NCI-H1694 treated with DMSO at 0.1 percent for 48 hours (cell line): ENCODE measurements around the gene CAMTA2.
"Not testable (repeated sequence)": the region's sequence is repeated elsewhere in the genome, so short reads cannot be mapped to it uniquely, and the experiment has no call there.

Experiments
- DNase-seq: peaks from one replicate; lab custom pipeline; 2025; lab: John Stamatoyannopoulos, UW

CAMTA2 gene, protein sequence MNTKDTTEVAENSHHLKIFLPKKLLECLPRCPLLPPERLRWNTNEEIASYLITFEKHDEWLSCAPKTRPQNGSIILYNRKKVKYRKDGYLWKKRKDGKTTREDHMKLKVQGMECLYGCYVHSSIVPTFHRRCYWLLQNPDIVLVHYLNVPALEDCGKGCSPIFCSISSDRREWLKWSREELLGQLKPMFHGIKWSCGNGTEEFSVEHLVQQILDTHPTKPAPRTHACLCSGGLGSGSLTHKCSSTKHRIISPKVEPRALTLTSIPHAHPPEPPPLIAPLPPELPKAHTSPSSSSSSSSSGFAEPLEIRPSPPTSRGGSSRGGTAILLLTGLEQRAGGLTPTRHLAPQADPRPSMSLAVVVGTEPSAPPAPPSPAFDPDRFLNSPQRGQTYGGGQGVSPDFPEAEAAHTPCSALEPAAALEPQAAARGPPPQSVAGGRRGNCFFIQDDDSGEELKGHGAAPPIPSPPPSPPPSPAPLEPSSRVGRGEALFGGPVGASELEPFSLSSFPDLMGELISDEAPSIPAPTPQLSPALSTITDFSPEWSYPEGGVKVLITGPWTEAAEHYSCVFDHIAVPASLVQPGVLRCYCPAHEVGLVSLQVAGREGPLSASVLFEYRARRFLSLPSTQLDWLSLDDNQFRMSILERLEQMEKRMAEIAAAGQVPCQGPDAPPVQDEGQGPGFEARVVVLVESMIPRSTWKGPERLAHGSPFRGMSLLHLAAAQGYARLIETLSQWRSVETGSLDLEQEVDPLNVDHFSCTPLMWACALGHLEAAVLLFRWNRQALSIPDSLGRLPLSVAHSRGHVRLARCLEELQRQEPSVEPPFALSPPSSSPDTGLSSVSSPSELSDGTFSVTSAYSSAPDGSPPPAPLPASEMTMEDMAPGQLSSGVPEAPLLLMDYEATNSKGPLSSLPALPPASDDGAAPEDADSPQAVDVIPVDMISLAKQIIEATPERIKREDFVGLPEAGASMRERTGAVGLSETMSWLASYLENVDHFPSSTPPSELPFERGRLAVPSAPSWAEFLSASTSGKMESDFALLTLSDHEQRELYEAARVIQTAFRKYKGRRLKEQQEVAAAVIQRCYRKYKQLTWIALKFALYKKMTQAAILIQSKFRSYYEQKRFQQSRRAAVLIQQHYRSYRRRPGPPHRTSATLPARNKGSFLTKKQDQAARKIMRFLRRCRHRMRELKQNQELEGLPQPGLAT

DNA sequence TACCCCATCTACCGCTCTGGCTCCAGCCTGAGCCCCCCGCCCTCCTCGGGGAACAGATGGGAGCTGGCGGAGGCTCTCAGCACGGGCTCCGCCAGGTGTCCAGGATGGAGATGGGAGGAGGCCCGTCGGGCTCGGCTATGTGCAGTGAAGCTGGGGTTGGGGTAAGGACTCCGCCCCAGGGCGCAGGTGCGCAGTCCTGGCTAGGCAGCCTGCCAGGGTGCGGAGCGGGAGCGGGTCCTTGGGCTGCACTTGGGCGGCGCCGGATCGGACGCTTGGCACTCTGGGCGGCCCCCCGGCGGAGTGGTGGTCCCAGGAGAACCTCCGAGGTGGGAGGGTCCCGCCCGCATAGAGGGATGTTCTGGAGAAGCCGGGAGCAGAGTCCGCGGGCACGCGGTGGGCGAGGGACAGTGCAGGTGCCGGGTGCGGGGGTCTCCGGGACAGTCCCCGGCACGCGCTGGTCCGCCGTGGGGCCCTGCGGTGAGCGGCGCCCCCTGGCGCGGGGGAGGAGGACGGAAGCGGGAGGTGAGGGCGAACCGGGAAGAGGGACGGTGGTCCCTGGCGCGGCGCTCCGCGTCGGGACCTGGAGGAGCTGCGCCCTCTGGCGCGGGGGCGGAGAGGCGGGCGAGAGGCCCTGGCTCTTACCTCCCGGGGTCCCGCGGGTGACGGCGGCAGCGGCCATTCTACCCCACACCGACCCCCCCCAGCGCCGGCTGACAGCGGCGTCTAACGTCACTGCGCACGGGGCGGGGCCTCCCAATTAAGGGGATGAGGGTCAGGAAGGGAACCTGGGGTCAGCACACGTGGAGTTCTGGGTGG lies at the start of gene CAMTA2:
TSS of gene CAMTA2 (minus strand) at position 725 of the 816 bp plus-strand sequence. CDS start 1,453 bp downstream, outside the sequence.
- DNase-seq: peak; percentile 66

DNA sequence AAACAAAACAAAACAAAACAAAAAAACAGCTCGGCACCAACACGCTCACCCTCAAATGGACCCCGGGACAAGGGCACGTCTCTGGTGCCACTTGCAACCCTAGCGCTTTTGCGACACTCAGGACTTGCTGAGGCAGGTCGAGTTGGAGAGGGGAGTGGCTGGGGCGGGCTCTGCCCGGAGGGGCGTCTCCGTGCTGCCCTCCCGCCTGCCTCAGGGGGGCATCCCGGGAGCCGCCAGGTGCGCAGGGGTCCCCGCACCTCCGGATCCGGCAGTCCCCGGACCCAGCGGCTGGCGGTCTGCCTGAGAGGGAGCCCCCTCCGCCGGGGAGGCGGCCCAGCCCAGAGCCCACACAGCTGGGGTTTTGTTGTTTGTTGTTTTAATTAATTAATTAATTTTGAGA lies 47.8 kb upstream of the CAMTA2 start, which contains the start of gene SLC52A1:
TSS of gene SLC52A1 (minus strand) at position 112 of the 400 bp plus-strand sequence. CDS start 820 bp downstream, outside the sequence.
- DNase-seq: no peak

DNA sequence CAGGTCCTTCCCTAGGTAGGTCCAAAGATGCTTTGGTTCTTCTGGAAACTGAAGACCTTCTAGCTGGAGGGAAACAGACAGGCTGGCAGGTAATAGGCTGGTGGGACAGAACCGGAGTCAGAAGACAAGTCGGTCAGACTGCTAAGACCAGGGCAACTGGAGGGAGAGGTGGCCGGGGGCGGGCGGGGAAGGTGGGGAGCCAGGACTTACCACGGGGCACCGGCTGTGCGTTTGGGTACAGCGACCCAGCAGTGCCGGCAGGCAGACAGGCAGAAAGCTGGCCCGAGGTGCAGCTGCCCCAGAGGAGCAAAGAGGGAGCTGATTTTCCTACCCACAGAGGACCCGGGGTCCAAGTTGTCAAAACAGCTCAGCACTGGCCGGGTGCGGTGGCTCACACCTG lies 47.2 kb upstream of the CAMTA2 start:
- no peak for DNase-seq

DNA sequence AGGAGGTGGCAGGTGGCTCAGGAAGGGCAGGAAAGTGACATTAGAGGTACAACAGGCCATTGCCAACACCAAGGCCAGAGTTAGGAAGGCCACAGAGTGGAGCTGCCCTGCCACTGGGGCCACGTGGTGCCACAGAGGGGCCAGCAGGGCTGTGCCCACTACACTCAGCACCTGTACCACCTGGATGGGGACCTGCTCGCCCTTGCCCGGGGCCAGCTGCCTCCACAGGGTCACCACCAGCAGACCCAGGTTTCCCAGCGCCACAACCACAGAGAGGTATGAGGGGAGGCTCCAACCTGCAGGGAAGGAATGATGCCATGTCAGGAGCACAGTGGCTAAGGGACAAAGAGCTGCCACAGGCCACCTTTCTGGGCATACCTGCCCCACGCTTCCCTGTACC lies 46.6 kb upstream of the CAMTA2 start:
- DNase-seq: no peak

DNA sequence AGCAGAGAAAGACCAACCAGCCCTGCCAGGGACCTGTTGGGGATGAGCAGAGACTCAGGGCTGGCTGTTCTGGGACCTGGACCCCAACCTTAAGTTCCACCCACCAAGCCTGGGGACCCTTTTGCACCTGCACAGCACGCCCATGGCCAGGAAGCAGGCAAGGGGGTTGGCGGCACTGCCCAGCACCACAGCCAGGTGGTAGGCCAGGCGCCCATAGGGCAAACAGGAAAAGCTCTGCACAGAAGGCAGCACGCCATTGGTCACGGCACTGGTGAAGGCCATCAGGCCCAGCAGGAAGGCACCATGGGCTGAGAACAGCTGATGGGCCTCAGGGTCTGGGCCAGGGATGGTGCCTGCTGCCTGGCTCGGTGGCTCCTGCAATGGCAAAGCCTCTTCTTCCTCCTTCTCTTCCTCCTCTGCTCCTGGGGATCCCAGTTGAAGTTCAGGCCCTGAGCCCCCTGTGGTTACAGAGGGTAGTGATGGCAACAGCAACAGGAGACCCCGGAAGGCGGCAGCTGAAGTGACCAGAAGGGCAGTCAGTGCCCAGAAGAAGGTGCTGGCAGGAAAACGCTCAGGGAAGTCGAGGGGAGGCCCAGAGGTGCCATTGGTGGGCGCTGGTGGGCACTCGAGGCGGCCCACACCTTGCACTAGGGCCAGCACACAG lies 46.0 kb upstream of the CAMTA2 start:
- DNase-seq: no peak

DNA sequence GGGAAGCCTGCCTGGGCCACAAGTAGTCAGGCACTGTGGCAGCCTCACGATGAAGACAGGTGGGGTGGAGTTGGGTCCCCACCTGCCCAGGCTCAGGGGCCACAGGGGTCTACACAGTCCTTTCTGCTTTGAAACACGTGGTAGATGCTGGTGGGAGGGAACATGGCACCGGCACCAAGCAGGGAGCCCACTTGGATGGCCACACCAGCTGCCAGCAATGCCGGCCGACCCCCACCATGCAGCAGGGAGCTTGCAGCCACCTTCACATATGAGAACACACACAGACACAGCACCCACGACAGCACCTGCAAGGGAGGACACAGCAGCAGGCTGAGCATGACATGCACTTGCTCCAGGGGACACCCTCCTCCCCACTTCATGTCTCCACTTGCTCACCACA lies 45.4 kb upstream of the CAMTA2 start:
- DNase-seq: no peak

DNA sequence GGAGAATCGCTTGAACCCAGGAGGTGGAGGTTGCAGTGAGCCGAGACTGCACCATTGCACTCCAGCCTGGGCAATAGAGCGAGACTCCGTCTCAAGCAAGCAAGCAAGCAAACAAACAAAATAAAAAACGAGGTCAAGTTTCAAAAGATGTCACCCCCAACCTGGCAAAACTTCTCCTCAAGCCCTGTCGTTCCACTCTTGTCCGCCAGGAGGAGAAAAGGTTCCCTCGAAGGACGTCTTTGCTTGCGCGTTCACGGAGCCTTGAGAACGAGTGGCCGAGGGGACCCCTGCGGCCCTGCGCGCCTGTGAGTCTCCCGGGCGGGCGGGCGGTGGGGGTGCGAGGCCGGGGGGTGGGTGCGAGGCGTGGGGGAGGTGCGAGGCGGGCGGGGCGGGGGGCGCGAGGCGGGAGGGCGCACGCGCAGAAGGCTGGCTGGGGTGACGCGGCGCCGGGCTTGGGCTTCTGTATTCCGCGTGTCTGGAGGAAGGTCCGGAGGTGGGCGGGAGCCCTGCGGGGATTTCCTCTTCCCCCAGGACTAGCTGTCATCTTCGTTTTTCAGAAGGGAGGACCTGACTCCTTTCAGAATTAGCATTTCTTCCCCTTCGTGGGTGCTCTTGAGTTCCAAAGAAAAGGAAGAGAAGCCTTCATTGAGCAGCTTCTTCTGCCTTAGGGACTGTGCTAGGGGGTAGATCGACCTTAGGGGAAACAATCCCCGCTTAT lies 44.0 kb upstream of the CAMTA2 start:
- peak; percentile 37 for DNase-seq

DNA sequence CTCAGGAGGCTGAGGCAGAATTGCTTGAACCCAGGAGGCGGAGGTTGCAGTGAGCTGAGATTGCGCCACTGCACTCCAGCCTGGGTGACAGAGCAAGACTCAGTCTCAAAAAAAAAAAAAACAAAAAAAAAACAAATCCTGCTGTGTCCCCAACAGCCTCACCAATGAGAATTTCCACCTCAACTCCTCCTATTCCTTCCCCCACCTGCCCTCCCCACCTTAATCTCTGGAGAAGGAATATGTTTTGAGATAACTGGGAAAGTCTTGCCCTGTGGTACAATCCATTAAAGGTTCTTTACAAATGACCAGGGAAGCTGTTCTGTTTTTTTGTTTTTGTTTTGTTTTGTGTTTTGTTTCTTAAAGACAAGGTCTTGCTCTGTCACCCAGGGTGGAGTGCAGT lies 42.7 kb upstream of the CAMTA2 start:
- DNase-seq: not testable (repeated sequence)

DNA sequence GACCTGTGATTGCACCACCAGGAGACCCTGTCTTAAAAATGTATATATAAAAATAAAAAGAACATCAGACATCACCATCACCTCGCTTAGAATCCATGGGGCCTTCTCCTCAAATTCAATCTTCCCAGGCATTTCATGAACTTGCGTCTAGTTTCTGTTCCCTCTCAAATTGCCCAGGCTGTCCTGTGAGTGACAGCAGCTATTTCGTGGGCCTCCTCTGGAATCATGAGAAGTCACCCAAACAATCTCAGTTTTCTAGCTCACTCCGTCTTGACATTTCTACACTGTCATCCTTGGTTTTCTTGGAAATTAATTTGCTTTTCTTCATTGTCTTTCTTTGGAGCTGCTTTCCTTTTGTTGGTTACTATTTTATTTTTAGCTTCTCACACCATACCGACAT lies 40.4 kb upstream of the CAMTA2 start:
- DNase-seq: no peak

DNA sequence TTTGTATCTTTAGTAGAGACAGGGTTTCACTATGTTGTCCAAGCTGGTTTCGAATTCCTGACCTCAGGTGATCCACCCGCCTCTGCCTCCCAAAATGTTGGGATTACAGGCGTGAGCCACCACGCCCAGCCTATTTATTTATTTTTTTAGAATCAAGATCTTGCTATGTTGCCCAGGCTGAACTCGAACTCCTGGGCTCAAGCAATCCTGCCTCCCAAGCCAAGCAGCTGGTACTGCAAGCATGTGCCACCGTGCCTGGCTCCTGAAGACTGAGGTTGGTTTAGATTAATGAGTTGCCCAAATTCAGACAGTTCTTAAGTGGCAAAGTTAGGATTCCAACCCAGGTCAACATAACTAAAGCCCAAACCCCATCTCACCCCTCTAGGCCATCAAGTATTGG lies 39.8 kb upstream of the CAMTA2 start:
- DNase-seq: no peak

DNA sequence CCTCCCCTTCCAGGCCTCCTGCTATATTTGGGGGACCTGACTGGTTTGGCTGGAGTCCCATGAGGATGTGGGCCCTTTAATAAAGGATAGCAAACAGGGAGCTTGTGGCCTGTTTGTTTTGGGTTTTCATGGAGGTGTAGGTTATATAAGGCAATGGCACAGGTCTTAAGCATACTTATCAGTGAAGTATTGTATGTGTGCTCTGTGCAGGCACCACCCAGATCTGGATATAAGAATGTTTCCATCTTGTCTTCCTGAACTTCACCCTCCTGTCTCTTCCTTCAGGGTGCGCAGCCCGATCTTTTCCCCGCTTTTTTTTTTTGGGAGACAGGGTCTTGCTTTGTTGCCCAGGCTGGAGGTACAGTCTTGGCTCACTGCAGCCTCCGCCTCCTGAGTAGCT lies 37.1 kb upstream of the CAMTA2 start:
- no peak for DNase-seq

DNA sequence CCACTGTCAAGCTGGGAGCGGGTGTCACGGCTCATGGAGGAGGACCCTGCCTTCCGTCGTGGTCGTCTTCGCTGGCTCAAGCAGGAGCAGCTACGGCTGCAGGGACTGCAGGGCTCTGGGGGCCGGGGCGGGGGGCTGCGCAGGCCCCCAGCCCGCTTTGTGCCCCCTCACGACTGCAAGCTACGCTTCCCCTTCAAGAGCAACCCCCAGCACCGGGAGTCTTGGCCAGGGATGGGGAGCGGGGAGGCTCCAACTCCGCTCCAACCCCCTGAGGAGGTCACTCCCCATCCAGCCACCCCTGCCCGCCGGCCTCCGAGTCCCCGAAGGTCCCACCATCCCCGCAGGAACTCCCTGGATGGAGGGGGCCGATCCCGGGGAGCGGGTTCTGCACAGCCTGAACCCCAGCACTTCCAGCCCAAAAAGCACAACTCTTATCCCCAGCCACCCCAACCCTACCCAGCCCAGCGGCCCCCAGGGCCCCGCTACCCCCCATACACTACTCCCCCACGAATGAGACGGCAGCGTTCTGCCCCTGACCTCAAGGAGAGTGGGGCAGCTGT lies 36.2 kb upstream of the CAMTA2 start:
- no peak for DNase-seq

DNA sequence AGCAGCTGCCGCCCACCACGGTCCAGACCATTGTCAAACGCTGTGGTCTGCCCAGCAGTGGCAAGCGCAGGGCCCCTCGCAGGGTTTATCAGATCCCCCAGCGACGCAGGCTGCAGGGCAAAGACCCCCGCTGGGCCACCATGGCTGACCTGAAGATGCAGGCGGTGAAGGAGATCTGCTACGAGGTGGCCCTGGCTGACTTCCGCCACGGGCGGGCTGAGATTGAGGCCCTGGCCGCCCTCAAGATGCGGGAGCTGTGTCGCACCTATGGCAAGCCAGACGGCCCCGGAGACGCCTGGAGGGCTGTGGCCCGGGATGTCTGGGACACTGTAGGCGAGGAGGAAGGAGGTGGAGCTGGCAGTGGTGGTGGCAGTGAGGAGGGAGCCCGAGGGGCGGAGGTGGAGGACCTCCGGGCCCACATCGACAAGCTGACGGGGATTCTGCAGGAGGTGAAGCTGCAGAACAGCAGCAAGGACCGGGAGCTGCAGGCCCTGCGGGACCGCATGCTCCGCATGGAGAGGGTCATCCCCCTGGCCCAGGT lies 34.8 kb upstream of the CAMTA2 start:
- no peak for DNase-seq

DNA sequence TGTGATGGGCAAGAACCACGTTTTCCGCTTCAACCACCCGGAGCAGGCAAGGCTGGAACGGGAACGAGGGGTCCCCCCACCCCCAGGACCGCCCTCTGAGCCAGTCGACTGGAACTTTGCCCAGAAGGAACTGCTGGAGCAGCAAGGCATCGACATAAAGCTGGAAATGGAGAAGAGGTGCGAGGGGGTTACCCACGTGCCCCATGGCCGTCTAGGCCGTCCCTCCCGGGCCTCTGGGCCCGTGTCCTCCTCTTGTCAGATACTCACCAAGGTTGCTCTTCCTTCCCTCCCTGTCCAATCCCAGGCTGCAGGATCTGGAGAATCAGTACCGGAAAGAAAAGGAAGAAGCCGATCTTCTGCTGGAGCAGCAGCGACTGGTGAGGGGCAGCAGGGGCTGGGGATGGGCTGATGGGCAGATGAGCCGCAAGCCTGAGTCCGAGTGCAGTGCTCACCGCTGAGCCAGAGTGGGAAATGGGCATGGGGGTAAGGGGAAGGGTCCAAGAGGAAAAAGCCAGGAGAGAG lies 33.1 kb upstream of the CAMTA2 start:
- no peak for DNase-seq

DNA sequence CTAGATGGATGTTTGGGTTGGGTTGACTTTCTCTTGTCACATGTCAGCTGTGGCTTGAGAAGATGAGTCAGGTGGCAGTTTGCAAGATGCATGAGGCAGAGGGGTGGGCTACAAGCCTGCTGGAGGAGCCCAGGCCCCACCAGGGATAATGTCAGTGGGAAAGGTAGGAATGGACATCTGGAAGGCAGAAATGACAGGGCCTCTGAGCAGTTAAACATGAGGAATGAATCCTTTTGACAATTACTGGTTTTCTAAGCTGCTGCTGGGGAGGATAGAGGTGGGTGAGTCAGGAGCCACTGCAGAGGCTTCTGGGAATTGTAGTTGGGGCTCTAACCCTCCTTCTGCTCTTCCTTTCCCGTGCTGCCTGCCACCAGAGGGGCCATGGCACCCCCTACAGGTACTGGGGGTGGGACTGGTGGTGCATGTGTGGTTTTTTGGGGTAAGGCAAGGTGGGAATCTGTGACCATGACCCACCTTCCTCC lies 32.0 kb upstream of the CAMTA2 start:
- DNase-seq: peak; percentile 11

DNA sequence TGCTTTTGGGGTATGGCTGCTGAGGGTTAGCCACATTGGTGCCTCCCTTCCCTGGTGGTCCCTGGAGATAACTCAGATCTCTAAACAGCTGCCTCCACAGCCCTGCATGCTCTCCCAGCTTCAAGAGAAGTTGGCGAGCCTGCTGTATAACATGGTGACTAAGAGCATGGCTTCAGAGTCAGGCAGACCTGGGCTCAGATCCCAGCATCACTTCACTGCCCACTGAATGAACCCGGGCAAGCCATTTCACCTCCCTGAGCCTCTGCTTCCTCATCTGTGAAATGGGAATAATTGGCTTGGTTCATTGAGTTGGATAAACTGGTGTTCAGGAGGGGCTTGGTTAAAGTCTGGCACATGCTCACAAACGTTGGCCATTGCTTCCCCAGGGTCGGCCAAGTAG lies 26.9 kb upstream of the CAMTA2 start:
- no peak for DNase-seq

DNA sequence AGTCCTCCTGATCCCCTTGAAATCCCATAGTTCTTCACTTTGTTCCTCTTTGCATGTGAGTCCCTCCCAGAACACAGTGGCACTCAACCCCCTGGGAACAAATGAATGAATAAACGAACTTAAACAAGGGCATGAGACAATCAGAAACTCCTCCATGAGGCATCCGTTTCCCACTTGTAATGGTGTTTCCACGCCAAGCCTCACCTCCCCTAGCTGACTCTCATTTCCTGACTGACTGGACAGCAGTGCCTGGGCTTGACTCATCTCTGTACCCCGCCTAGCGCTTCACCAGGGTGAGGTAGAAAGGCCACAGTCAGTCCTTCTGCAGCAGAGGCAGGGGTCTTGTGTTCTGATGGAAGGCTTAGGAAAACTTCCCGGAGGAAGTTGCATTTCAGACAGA lies 24.5 kb upstream of the CAMTA2 start:
- DNase-seq: no peak

DNA sequence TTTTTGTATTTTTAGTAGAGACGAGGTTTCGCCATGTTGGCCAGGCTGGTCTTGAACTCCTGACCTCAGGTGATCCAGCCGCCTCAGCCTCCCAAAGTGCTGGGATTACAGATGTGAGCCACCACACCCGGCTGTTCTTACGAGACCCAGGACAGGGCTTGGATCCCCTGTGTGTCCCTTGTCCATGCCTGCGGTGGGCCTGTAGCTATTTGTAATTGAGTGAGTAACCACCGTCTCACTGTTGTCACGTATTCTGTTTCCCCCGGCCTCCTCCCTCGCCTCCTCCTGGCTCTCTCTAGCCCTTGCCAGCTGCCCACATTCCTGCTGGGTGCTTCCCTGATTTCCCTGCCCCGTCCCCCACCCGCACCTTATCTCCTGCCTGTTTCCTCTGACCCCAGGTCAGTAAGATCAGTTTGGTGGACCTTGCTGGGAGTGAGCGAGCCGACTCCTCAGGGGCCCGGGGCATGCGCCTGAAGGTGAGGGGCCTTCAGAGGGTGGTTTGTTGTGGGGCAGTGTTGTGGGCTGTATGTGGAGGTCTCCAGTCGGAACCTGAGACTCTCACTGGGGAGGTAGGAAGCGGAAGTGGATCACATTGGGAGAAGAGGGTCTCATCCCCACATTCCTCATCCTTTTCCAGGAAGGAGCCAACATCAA lies 15.9 kb upstream of the CAMTA2 start:
- no peak for DNase-seq
